ENCODE results near the gene ABHD17A. TPM values are rescaled to one million over a fixed set of nuclear protein-coding genes. Genes with fewer than 3 reads are reported as not detected.
"Not testable (repeated sequence)": the region's sequence is repeated elsewhere in the genome, so short reads cannot be mapped to it uniquely, and the experiment has no call there.

Gene ABHD17A
- 41.2 and 45.3 TPM in 2 replicates for total RNA-seq (2021; fragmentation: NEBNext Ultra II Directional; extraction: Animal tissue kit (Norgen Biotek cat#: 25700))
- polyA plus RNA-seq (2011; rRNA removed) = 87.4 and 98.0 TPM in 2 replicates
- 60.4 TPM for polyA plus RNA-seq (2011; cell fraction: cytosol; rRNA removed)
- 86.1 TPM for polyA plus RNA-seq (2011; cell fraction: nucleus; rRNA removed)
- 15.8 to 35.0 TPM (median 33.1 TPM) in 4 replicates for polyA plus RNA-seq (2012, experiment 1 of 2)
- 33.7 TPM for polyA plus RNA-seq (2012, experiment 2 of 2)
- 35.1 TPM for polyA plus RNA-seq (2013, experiment 1 of 2)
- polyA plus RNA-seq (2013, experiment 2 of 2) = 34.7 TPM
- polyA minus RNA-seq (2011; rRNA and poly(A)+ RNA removed) = 8.1 and 11.4 TPM in 2 replicates
- polyA minus RNA-seq (2011; cell fraction: cytosol; rRNA and poly(A)+ RNA removed) = 24.5 TPM
- 18.1 TPM for polyA minus RNA-seq (2011; cell fraction: nucleus; rRNA and poly(A)+ RNA removed)
- long read RNA-seq, experiment 1, transcript ABHD17A-202 (5 exons, 1,757 nt) = major isoform, 34 of 64 reads
- long read RNA-seq, experiment 1, partial matches to known transcripts = 19 of 64 reads
- long read RNA-seq, experiment 1, other reads (novel, unspliced or antisense) = 11 of 64 reads
- long read RNA-seq, experiment 2 = 0 reads

- TF ChIP-seq GABPA (IDR thresholded peaks at IDR 0.05; ENCODE audit: borderline replicate concordance, insufficient read depth, low read length) (peak; percentile 87; the same call in 1 of the 2 replicates), CREB1 (IDR thresholded peaks at IDR 0.05) (peak; percentile 91)
- not testable (repeated sequence) for H3K27me3 ChIP-seq (replicated peaks in 1 of 4; ENCODE audit: control insufficient read depth in 3 of 4, extremely low read depth in 1 of 4, insufficient read depth in 3 of 4, low read length in 3 of 4); FAIRE-seq; H3K23ac ChIP-seq (ENCODE audit: insufficient read length); H2BK120ac ChIP-seq (replicated peaks; ENCODE audit: low read depth, low read length); H3K9me3 ChIP-seq (ENCODE audit: insufficient read depth in 2 of 2, low read depth in 1 of 2, low read length in 1 of 2); H3K14ac ChIP-seq (ENCODE audit: insufficient read length); H2BK5ac ChIP-seq (ENCODE audit: low read depth, low read length); H3K4ac ChIP-seq (replicated peaks; ENCODE audit: insufficient read length, low read depth, low read length); H2BK20ac ChIP-seq (ENCODE audit: low read length); H4K91ac ChIP-seq (replicated peaks; ENCODE audit: insufficient read length, low read length); H3K36me3 ChIP-seq (ENCODE audit: control insufficient read depth in 2 of 4, insufficient read depth in 4 of 4, low read length in 3 of 4); H4K5ac ChIP-seq (ENCODE audit: insufficient read length, low read depth, low read length); H2AFZ ChIP-seq (ENCODE audit: low read length); H3K23me2 ChIP-seq (ENCODE audit: low read depth, low read length); H3K18ac ChIP-seq (ENCODE audit: extremely low read depth, low read length); H3K27ac ChIP-seq (ENCODE audit: low read depth, low read length)
- Histone ChIP-seq H2BK12ac (ENCODE audit: low read depth, low read length) (0 out of 2 replicates have a peak within 1 kb of the TSS, but pooled peaks have one; percentile 27), H3K4me3 (ENCODE audit: extremely low read depth in 1 of 4, insufficient read depth in 2 of 4, low read depth in 3 of 4, low read length in 4 of 4) (peak within 1 kb of the TSS; percentile 69 to 81 (median 76)), H3K4me2 (ENCODE audit: insufficient read depth in 1 of 2, low read depth in 2 of 2, low read length in 2 of 2) (peak within 1 kb of the TSS; percentile 81 to 85), H3K79me1 (ENCODE audit: low read depth, low read length) (peaks cover 18% of the 10 kb centered on the region), H3K56ac (replicated peaks; ENCODE audit: insufficient read length, low read depth, low read length) (peak within 1 kb of the TSS; percentile 46), H4K20me1 (replicated peaks in 1 of 2; ENCODE audit: control insufficient read depth in 1 of 2, insufficient read depth in 2 of 2, low read length in 2 of 2) (peaks cover 13 to 20% of the 10 kb centered on the region in 2 experiments), H2BK15ac (ENCODE audit: low read length) (peak within 1 kb of the TSS; percentile 72; the same call in 1 of the 2 replicates), H4K8ac (ENCODE audit: extremely low read depth, insufficient read depth, low read length) (peak within 1 kb of the TSS; percentile 68; the same call in 1 of the 2 replicates), H3K9ac (replicated peaks in 1 of 4; ENCODE audit: extremely low read depth in 1 of 4, low read depth in 3 of 4, low read length in 3 of 4) (peak within 1 kb of the TSS; percentile 67 to 74 (median 70); a peak in 6 of 7 replicates), H3K4me1 (replicated peaks in 1 of 4; ENCODE audit: control insufficient read depth in 3 of 4, insufficient read depth in 4 of 4, low read length in 3 of 4) (peaks cover 3 to 14% (median 9%) of the 10 kb centered on the region in 4 experiments; a peak in 6 of 7 replicates), H3K79me2 (ENCODE audit: control insufficient read depth in 1 of 2, insufficient read depth in 2 of 2, low read length in 2 of 2) (peaks cover 7 to 29% of the 10 kb centered on the region in 2 experiments; a peak in 3 of 4 replicates), H2AK5ac (ENCODE audit: low read depth, low read length) (0 out of 2 replicates have a peak within 1 kb of the TSS, but pooled peaks have one; percentile 82)
- ChIA-PET POLR2A (ENCODE audit: partially characterized antibody) (interaction anchor here (0.7 to 2.1 kb wide), 9 partner anchors 10 to 266 kb away, joined by 3 to 9 read pairs (median 4); partner anchors contain the start of gene AP3D1), CTCF (ENCODE audit: partially characterized antibody) (interaction anchor here (0.7 to 1.9 kb wide), 4 partner anchors 9 to 61 kb away, joined by 3 to 5 read pairs (median 4); no protein-coding TSS in a partner anchor)
- 31% methylated on average over 34 of the region's 46 CpGs; no CpG with 5 or more reads in 1 of the 2 experiments for WGBS, 2 experiments (ENCODE audit: extremely low coverage in 1 of 2, insufficient coverage in 1 of 2, insufficient read length in 1 of 2, insufficient replicate concordance in 2 of 2, low coverage in 1 of 2, low lambda C conversion rate in 2 of 2, missing lambda C conversion rate in 1 of 2)
- peak; percentile 78 to 100 for DNase-seq (ENCODE audit: low read depth in 1 of 2, low spot score in 2 of 2)
Measured at GRCh38 chr19:1885398-1886119, at the start of gene ABHD17A. Gene ABHD17A (minus strand): TSS chr19:1885496. CDS start chr19:1881566, 3,930 bp downstream.
